Activated CD4-positive, alpha-beta T cell treated with anti-CD3 and anti-CD28 coated beads, Interleukin-2, amount 10 ng/mL, durations not matched to agents 24 days and 14 days (primary cell): ENCODE measurements around the gene C20orf141. TPM values are rescaled to one million over a fixed set of nuclear protein-coding genes. Genes with fewer than 3 reads are reported as not detected.
"Not testable (repeated sequence)": the region's sequence is repeated elsewhere in the genome, so short reads cannot be mapped to it uniquely, and the experiment has no call there.

Experiments used
- DNase-seq: peaks from one replicate; pipeline ENCODE4 v3.0.0; 2022
- H3K27ac Mint-ChIP-seq: one replicate; pipeline ENCODE4 v1.8.0; 2022; ENCODE audit warnings: mild to moderate bottlenecking, mixed read lengths
- H3K27me3 Mint-ChIP-seq: one replicate; pipeline ENCODE4 v1.8.0; 2022; ENCODE audit warnings: mixed read lengths
- H3K36me3 Mint-ChIP-seq: one replicate; pipeline ENCODE4 v1.8.0; 2022; ENCODE audit warnings: low read depth, mild to moderate bottlenecking, mixed read lengths
- H3K4me1 Mint-ChIP-seq: one replicate; pipeline ENCODE4 v1.8.0; 2021; ENCODE audit warnings: mixed read lengths
- H3K4me3 Mint-ChIP-seq: one replicate; pipeline ENCODE4 v1.8.0; 2022; ENCODE audit warnings: mild to moderate bottlenecking, moderate library complexity, mixed read lengths
- H3K9me3 Mint-ChIP-seq: one replicate; pipeline ENCODE4 v1.8.0; 2021; ENCODE audit warnings: mixed read lengths
- intact Hi-C: fragments of 100-400 bp; cut with micrococcal nuclease; formaldehyde crosslinking; loops from one replicate; pipeline ENCODE4 v1.15.1; 2023
- total RNA-seq: library from RNA; stranded (reverse); gene quantifications from 2 replicates; pipeline ENCODE4 v1.2.3, GENCODE V29; 2022

C20orf141 gene
- total RNA-seq, 1 donor from 2014 or later = not detected

- H3K4me3 Mint-ChIP-seq = no peak overlapping the region
- H3K4me1 Mint-ChIP-seq = peaks cover 8% of the 10 kb centered on the region
- intact Hi-C loops = no loop called here
- DNase-seq = no peak
- peaks cover 1% of the 10 kb centered on the region for H3K36me3 Mint-ChIP-seq
- H3K27ac Mint-ChIP-seq = no peak overlapping the region
- peaks cover under 1% of the 10 kb centered on the region for H3K9me3 Mint-ChIP-seq
- peaks cover 53% of the 10 kb centered on the region for H3K27me3 Mint-ChIP-seq
These were observed 9.0 kb upstream of the C20orf141 start for GRCh38 chr20:2805689-2806350.

DNA sequence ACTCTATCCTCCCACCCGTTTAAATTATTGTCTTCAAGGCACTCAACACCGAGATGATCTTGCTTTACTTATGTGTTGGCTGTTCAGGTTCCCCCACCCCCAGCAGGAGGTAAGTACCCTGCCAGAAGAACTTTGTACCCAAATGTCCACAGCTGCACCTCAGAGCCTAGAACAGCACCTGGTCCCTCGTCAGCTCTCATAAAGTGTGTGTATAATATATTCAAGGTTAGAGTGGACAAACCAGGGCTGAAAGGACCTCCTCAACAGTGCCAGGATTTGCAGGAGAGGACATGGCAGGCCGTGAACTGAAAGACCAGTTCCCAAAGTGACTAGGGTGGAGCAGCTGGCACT, 8.5 kb upstream of the C20orf141 start:
- Mint-ChIP-seq H3K9me3 (peaks cover 4% of the 10 kb centered on the region), H3K4me1 (peaks cover 3% of the 10 kb centered on the region), H3K36me3 (peaks cover 1% of the 10 kb centered on the region), H3K27me3 (peaks cover 53% of the 10 kb centered on the region), H3K27ac (no peak overlapping the region), H3K4me3 (no peak overlapping the region)
- DNase-seq = no peak
- intact Hi-C loops = no loop called here

GRCh38 chr20:2807019-2807418, 7.8 kb upstream of the C20orf141 start:
- peaks cover 8% of the 10 kb centered on the region for H3K9me3 Mint-ChIP-seq
- no peak overlapping the region for H3K27ac Mint-ChIP-seq
- no peak overlapping the region for H3K4me3 Mint-ChIP-seq
- peaks cover 54% of the 10 kb centered on the region for H3K27me3 Mint-ChIP-seq
- no peak for DNase-seq
- intact Hi-C loops = no loop called here
- no peaks in the 10 kb centered on the region for H3K4me1 Mint-ChIP-seq
- peaks cover 1% of the 10 kb centered on the region for H3K36me3 Mint-ChIP-seq

DNA sequence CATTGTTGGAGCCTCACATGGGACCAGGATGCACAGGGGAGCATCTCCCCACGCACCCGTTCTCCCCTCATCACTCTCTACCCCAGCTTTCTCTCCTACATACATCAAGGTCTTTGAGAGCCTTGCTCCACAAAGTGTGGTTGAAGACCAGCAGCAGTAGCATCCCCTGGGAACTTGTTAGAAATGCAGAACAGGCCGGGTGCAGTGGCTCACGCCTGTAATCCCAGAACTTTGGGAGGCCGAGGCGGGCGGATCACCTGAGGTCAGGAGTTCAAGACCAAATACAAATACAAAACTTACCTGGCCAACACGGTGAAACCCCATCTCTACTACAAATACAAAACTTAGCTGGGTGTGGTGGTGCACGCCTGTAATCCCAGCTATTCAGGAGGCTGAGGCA, 6.9 kb upstream of the C20orf141 start:
- H3K4me3 Mint-ChIP-seq, intact Hi-C loops, H3K4me1 Mint-ChIP-seq, DNase-seq, H3K27ac Mint-ChIP-seq, H3K36me3 Mint-ChIP-seq: not testable (repeated sequence)
- peaks cover 15% of the 10 kb centered on the region for H3K9me3 Mint-ChIP-seq
- peaks cover 57% of the 10 kb centered on the region for H3K27me3 Mint-ChIP-seq

DNA sequence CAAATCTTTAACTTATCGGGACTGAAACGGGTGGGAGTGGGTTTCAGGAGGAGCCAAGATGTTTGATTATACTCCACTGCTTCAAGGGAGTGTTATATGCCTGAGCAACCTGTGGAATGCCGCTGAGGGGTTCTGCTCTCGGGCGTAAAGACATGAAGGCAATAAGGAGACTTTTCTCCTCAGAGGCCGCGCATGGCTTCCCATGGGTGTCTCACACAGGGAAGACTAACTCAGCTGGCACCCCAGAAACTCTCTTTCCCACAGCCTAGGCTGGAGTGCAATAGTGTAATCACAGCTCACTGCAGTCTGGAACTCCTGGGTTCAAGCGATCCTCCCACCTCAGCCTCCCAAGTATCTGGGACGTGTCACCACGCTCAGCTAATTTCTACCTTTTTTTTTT, 5.1 kb upstream of the C20orf141 start:
- Mint-ChIP-seq H3K4me3 (no peak overlapping the region), H3K36me3 (peaks cover 2% of the 10 kb centered on the region), H3K27me3 (peaks cover 63% of the 10 kb centered on the region), H3K27ac (no peak overlapping the region), H3K9me3 (peaks cover 15% of the 10 kb centered on the region), H3K4me1 (no peaks in the 10 kb centered on the region)
- DNase-seq = no peak
- intact Hi-C loops = no loop called here

DNA sequence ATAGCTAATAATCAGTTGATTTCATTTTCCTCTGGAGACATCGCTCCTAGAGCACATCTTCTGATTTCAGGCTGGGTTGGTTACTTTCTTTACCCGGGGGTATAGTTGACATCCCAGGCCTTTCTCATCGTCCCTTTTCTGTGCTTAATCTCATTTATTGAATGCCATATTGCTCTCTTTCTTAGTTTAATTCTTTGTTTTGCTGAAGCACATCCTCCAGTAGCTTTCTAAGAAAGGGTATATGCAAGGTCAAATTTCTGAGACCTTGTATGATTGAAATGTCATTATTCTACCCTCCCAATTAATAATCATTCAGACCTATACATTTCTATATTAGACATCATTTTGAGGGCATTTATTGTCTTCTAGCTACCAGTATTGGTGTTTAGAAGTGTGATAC, 2.6 kb upstream of the C20orf141 start:
- DNase-seq = no peak
- Mint-ChIP-seq H3K9me3 (peaks cover 15% of the 10 kb centered on the region), H3K4me3 (no peak overlapping the region), H3K27me3 (peaks cover 53% of the 10 kb centered on the region), H3K36me3 (peaks cover 2% of the 10 kb centered on the region), H3K4me1 (no peaks in the 10 kb centered on the region), H3K27ac (no peak overlapping the region)
- intact Hi-C loops = no loop called here

GRCh38 chr20:2814076-2814475, 711 bp upstream of the C20orf141 start:
- Mint-ChIP-seq H3K27me3 (peaks cover 64% of the 10 kb centered on the region), H3K36me3 (peaks cover 2% of the 10 kb centered on the region), H3K9me3 (peaks cover 15% of the 10 kb centered on the region), H3K27ac (no peak overlapping the region), H3K4me3 (no peak overlapping the region), H3K4me1 (no peaks in the 10 kb centered on the region)
- DNase-seq = no peak
- intact Hi-C loops = no loop called here

- Mint-ChIP-seq H3K36me3 (peaks cover 2% of the 10 kb centered on the region), H3K4me3 (no peak overlapping the region), H3K27ac (no peak overlapping the region), H3K4me1 (peaks cover 3% of the 10 kb centered on the region), H3K27me3 (peaks cover 71% of the 10 kb centered on the region), H3K9me3 (peaks cover 15% of the 10 kb centered on the region)
- intact Hi-C loops = no loop called here
- DNase-seq = no peak
These were observed 584 bp downstream of the C20orf141 start for GRCh38 chr20:2815242-2815900.

DNA sequence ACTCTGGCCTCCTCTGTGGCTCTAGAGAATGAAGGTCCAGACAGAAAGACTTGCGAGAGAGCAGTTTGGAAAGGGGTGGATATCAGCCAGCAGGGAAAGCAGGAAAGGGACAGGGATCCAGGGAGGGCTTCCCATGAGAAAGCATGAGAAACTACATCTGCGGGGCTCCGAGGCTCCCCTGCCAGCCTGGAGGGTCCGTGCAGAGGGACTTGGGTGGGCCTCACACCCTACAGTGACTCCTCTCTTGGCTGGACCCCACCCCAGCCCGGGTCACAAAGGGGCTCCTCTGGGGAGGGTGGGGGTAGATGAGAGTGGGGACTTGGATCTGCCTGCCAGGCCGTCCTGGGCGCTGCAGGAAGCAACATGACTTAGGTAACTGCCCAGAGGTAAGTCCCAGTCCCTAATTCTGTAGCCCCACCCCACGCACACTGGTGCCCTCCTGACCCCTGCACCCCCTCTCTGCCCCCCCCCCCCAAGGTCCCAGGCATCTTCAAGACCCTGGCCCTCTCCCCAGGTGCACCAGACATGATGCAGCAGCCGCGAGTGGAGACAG, 1.3 kb downstream of the C20orf141 start, which contains the start of gene TMEM239:
TSS of gene TMEM239 (plus strand) at position 335 of the 553 bp plus-strand sequence. CDS start at position 526, 191 bp downstream.
- intact Hi-C loops = no loop called here
- no peak within 1 kb of the TSS for H3K4me3 Mint-ChIP-seq
- no peak within 1 kb of the TSS for H3K27ac Mint-ChIP-seq
- H3K4me1 Mint-ChIP-seq = peaks cover 6% of the 10 kb centered on the region
- H3K27me3 Mint-ChIP-seq = peaks cover 71% of the 10 kb centered on the region
- H3K9me3 Mint-ChIP-seq = peaks cover 11% of the 10 kb centered on the region
- H3K36me3 Mint-ChIP-seq = peaks cover 2% of the 10 kb centered on the region
- DNase-seq = no peak

- Mint-ChIP-seq H3K9me3 (peaks cover 9% of the 10 kb centered on the region), H3K4me1 (peaks cover 10% of the 10 kb centered on the region), H3K4me3 (no peak overlapping the region), H3K27ac (no peak overlapping the region), H3K27me3 (peaks cover 70% of the 10 kb centered on the region), H3K36me3 (peaks cover 2% of the 10 kb centered on the region)
- intact Hi-C loops = no loop called here
- no peak for DNase-seq
These were observed 2.0 kb downstream of the C20orf141 start for GRCh38 chr20:2816583-2817340.

- Mint-ChIP-seq H3K4me1 (peaks cover 13% of the 10 kb centered on the region), H3K27ac (no peak overlapping the region), H3K27me3 (peaks cover 65% of the 10 kb centered on the region), H3K36me3 (peaks cover 2% of the 10 kb centered on the region), H3K4me3 (no peak overlapping the region), H3K9me3 (peaks cover 3% of the 10 kb centered on the region)
- intact Hi-C loops = no loop called here
- no peak for DNase-seq
These were observed 2.5 kb downstream of the C20orf141 start for GRCh38 chr20:2817341-2817726.

- H3K27ac Mint-ChIP-seq = no peak overlapping the region
- peaks cover 57% of the 10 kb centered on the region for H3K27me3 Mint-ChIP-seq
- no peaks in the 10 kb centered on the region for H3K36me3 Mint-ChIP-seq
- H3K4me1 Mint-ChIP-seq = peaks cover 13% of the 10 kb centered on the region
- H3K9me3 Mint-ChIP-seq = no peaks in the 10 kb centered on the region
- no peak for DNase-seq
- intact Hi-C loops = no loop called here
- H3K4me3 Mint-ChIP-seq = no peak overlapping the region
These were observed 3.3 kb downstream of the C20orf141 start for GRCh38 chr20:2817891-2818595.

- no peak for DNase-seq
- Mint-ChIP-seq H3K9me3 (no peaks in the 10 kb centered on the region), H3K36me3 (no peaks in the 10 kb centered on the region), H3K4me1 (peaks cover 13% of the 10 kb centered on the region), H3K4me3 (no peak overlapping the region), H3K27me3 (peaks cover 40% of the 10 kb centered on the region), H3K27ac (no peak overlapping the region)
- intact Hi-C loops = no loop called here
These were observed 5.5 kb downstream of the C20orf141 start for GRCh38 chr20:2820084-2820895.
